GM12892 (cell line): ENCODE data around the gene BDH1.

Experiments
- POLR2A ChIP-seq: IDR thresholded peaks from 2 replicates; pipeline ENCODE4 v1.6.1; 2011; ENCODE audit warnings: low read depth, low read length, control low read depth
- POLR2AphosphoS5 ChIP-seq: IDR thresholded peaks from 2 replicates; pipeline ENCODE4 v1.6.1; 2011; ENCODE audit warnings: low read depth, low read length, control low read depth
- TAF1 ChIP-seq: IDR thresholded peaks from 2 replicates; pipeline ENCODE4 v1.6.1; 2011; ENCODE audit warnings: low read depth, mild to moderate bottlenecking, control low read depth, low read length, borderline replicate concordance

DNA sequence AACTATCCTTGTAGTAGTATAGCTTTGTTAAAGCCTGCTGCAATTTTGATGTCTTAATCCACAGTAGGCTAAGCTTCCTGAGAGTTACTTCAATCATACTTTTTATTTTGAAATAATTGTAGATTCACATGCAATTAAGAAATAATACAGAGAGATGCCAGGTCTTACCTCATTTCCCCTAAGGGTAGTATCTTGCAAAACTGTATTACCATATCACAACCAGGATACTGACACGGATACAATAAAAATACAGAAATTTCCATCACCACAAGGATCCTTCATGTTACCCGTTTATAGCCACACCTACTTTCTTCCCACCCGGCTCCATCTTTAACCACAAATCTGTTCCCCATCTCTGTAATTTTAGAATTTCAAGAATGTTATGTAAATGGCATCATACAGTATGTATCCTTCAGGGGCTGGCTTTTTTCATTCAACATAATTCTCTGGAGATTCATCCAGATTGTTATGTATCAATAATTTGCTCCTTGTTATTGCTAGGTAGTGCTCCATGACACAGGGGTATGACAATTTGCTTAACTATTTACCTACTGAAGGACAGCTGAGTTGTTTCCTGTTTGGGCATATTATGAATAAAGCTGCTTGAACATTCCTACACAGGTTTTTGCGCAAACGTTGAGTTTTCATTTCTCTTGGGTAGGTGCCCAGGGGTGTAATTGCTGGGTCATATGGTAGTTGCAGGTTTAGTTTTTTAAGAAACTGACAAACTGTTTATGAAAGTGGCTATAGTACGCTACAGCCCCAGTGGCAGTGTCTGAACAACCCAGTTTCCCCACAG, 21.6 kb downstream of the BDH1 start:
- TF ChIP-seq POLR2AphosphoS5 (no peak), POLR2A (no peak), TAF1 (no peak)
